Fibroblast of lung (primary cell): Measurements from ENCODE around the gene COL24A1. TPM values are rescaled to one million over a fixed set of nuclear protein-coding genes. Genes with fewer than 3 reads are reported as not detected.

ENCODE experiments used
- DNase-seq, 2 donors: peaks; one replicate each; pipeline versions ENCODE4 v3.0.0 to v3.0.0-alpha.2; 2010; ENCODE audit warnings: low read depth in 2 of 2
- H2AFZ ChIP-seq: 2 replicates; pipeline ENCODE4 v1.5.1; 2012; ENCODE audit warnings: low read length, control low read depth, inconsistent platforms
- H3K27ac ChIP-seq: 2 replicates; pipeline ENCODE4 v1.5.1; 2011; ENCODE audit warnings: low read length, control low read depth; ENCODE audit not compliant: insufficient read depth
- H3K27me3 ChIP-seq: 2 replicates; pipeline ENCODE4 v1.5.1; 2011; ENCODE audit warnings: mild to moderate bottlenecking, low read length; ENCODE audit not compliant: control insufficient read depth, insufficient read depth
- H3K36me3 ChIP-seq: 2 replicates; pipeline ENCODE4 v1.5.1; 2011; ENCODE audit warnings: low read length; ENCODE audit not compliant: control insufficient read depth, insufficient read depth
- H3K4me1 ChIP-seq: 2 replicates; pipeline ENCODE4 v1.5.1; 2011; ENCODE audit warnings: low read length; ENCODE audit not compliant: control insufficient read depth, insufficient read depth; ENCODE audit errors: extremely low read depth
- H3K4me2 ChIP-seq: 2 replicates; pipeline ENCODE4 v1.5.1; 2011; ENCODE audit warnings: low read length, control low read depth; ENCODE audit not compliant: insufficient read depth; ENCODE audit errors: extremely low read depth
- H3K4me3 ChIP-seq, 4 experiments: fragments of 200-600 bp in 1 of 4; sonication (generic) in 1 of 4; replicated peaks in 1 of 4; 2 replicates each; pipeline ENCODE4 v1.5.1; 2011 to 2016; ENCODE audit warnings: low read length in 4 of 4, low read depth in 3 of 4, mild to moderate bottlenecking in 3 of 4, control low read depth in 2 of 4, inconsistent platforms in 1 of 4, mixed read lengths in 1 of 4; ENCODE audit not compliant: insufficient read depth in 1 of 4; ENCODE audit errors: control extremely low read depth in 1 of 4
- H3K79me2 ChIP-seq: 2 replicates; pipeline ENCODE4 v1.5.1; 2012; ENCODE audit warnings: mild to moderate bottlenecking, low read length, inconsistent platforms; ENCODE audit not compliant: control insufficient read depth, insufficient read depth
- H3K9ac ChIP-seq: 2 replicates; pipeline ENCODE4 v1.5.1; 2011; ENCODE audit warnings: mild to moderate bottlenecking, low read length, control low read depth; ENCODE audit not compliant: insufficient read depth
- H3K9me3 ChIP-seq: 2 replicates; pipeline ENCODE4 v1.5.1; 2012; ENCODE audit warnings: low read depth, low read length; ENCODE audit not compliant: control insufficient read depth, insufficient read depth
- H4K20me1 ChIP-seq: 2 replicates; pipeline ENCODE4 v1.5.1; 2011; ENCODE audit warnings: low read length; ENCODE audit not compliant: control insufficient read depth, insufficient read depth; ENCODE audit errors: extremely low read depth
- CTCF ChIP-seq, 2 donors: IDR thresholded peaks in 1 of 2; conservative IDR thresholded peaks in 1 of 2; 1 replicate in 1 of 2; 2 replicates in 1 of 2; pipeline ENCODE4 v1.5.1; 2011 to 2012; ENCODE audit warnings: low read length in 2 of 2, control low read depth in 1 of 2, inconsistent platforms in 1 of 2, low read depth in 1 of 2, mild to moderate bottlenecking in 1 of 2
- EZH2 ChIP-seq: IDR thresholded peaks from 2 replicates; pipeline ENCODE4 v1.5.1; 2012; ENCODE audit warnings: low read length, control low read depth, mild to moderate bottlenecking; ENCODE audit errors: missing control alignments
- polyA plus RNA-seq, 2 donors: library from polyadenylated mRNA; depleted of rRNA in 1 of 2; stranded (reverse) in 1 of 2; unstranded in 1 of 2; fragments of >200 nt; gene quantifications; 2 replicates each; pipeline ENCODE4 v1.2.1, GENCODE V29; 2011 to 2012; ENCODE audit warnings: missing spikeins in 1 of 2
- total RNA-seq: library from RNA; depleted of rRNA; stranded (reverse); fragments of >200 nt; gene quantifications from 2 replicates; pipeline ENCODE4 v1.2.1, GENCODE V29; 2014

The COL24A1 gene
- total and polyA plus RNA-seq, 2 donors (not counting 1 experiment from before 2014, with no cell fraction given), result 0.31 to 3.3 TPM

GRCh38 chr1:86149591-86149990 is 7.0 kb downstream of the COL24A1 start:
- Histone ChIP-seq H3K9me3 (no peaks in the 10 kb centered on the region), H3K27me3 (no peaks in the 10 kb centered on the region), H3K4me3 (no peak overlapping the region), H4K20me1 (no peaks in the 10 kb centered on the region), H3K79me2 (no peaks in the 10 kb centered on the region), H3K9ac (no peak overlapping the region), H3K4me1 (no peaks in the 10 kb centered on the region), H3K4me2 (no peak overlapping the region), H3K36me3 (no peaks in the 10 kb centered on the region), H3K27ac (no peak overlapping the region), H2AFZ (no peak overlapping the region)
- DNase-seq, result no peak
- TF ChIP-seq EZH2 (no peak), CTCF (conservative IDR thresholded peaks at IDR 0.05 in 1 of 2, IDR thresholded peaks at IDR 0.05 in 1 of 2; ENCODE audit: low read depth in 1 of 2, low read length in 2 of 2) (no peak)

- DNase-seq, result no peak
- Histone ChIP-seq H3K27ac (no peak overlapping the region), H3K79me2 (no peaks in the 10 kb centered on the region), H3K36me3 (no peaks in the 10 kb centered on the region), H3K4me1 (no peaks in the 10 kb centered on the region), H3K9ac (no peak overlapping the region), H2AFZ (no peak overlapping the region), H4K20me1 (no peaks in the 10 kb centered on the region), H3K4me3 (no peak overlapping the region), H3K9me3 (no peaks in the 10 kb centered on the region), H3K4me2 (no peak overlapping the region), H3K27me3 (no peaks in the 10 kb centered on the region)
- no peak for TF ChIP-seq CTCF (conservative IDR thresholded peaks at IDR 0.05 in 1 of 2, IDR thresholded peaks at IDR 0.05 in 1 of 2; ENCODE audit: low read depth in 1 of 2, low read length in 2 of 2)
- TF ChIP-seq EZH2, result no peak
These were observed 8.8 kb downstream of the COL24A1 start for GRCh38 chr1:86147755-86148154.

GRCh38 chr1:86146566-86146965 is 10.0 kb downstream of the COL24A1 start:
- DNase-seq, result no peak
- Histone ChIP-seq H3K27ac (no peak overlapping the region), H3K79me2 (no peaks in the 10 kb centered on the region), H3K4me1 (no peaks in the 10 kb centered on the region), H4K20me1 (no peaks in the 10 kb centered on the region), H2AFZ (no peak overlapping the region), H3K4me2 (no peak overlapping the region), H3K9me3 (no peaks in the 10 kb centered on the region), H3K36me3 (no peaks in the 10 kb centered on the region), H3K27me3 (no peaks in the 10 kb centered on the region), H3K4me3 (no peak overlapping the region), H3K9ac (no peak overlapping the region)
- TF ChIP-seq CTCF (conservative IDR thresholded peaks at IDR 0.05 in 1 of 2, IDR thresholded peaks at IDR 0.05 in 1 of 2; ENCODE audit: low read depth in 1 of 2, low read length in 2 of 2) (peak in 1 of 2 donors; percentile 29), EZH2 (no peak)
